Fibroblast of skin of right biceps (primary cell): ENCODE results near the gene EIF3L.

Source experiments
- DNase-seq: peaks from one replicate; pipeline ENCODE4 v3.0.0-alpha.2; 2013

EIF3L gene

DNA sequence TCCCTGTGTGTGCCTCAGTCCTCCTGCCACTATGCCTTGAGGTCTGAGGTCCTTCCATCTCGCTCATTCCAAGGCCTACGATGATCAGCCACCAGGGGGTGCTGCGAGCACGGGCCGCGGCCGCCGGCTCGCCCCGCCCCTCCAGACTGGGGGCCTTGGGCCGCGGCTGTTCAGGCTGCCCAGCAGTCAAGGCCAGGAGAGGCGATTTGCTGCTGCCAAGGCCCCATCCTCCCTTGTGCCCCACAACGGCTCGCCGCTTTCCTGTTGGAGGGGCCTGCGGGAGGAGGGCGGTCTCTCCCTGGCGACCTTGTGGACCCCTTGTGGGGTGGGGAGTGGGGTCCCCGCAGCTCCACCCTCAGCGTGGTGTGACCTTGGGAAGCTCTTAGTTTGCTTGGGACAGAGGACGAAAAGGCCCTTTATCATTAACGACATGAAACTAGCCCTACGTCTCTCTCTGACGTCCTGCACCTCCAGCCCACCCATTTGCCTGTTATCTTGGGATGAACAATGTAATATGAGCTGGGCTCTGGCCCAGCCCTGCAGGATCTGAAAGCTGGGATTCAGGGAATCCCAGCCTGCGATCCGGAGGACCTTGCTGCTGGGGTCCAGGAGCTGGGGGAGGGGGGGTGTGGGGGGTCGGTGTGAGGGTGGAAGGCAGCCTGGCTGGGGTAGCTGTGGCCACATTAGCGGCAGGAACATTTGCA lies 31.4 kb upstream of the EIF3L start:
- peak; percentile 74 for DNase-seq

- DNase-seq, result peak; percentile 59
Observed at GRCh38 chr22:37818409-37819104, 30.7 kb upstream of the EIF3L start.

GRCh38 chr22:37819105-37819433 lies 30.1 kb upstream of the EIF3L start:
- no peak for DNase-seq

GRCh38 chr22:37820350-37820749 lies 28.9 kb upstream of the EIF3L start:
- DNase-seq, result no peak

- DNase-seq, result no peak
Observed at GRCh38 chr22:37822079-37822833, 27.0 kb upstream of the EIF3L start.

- DNase-seq, result no peak
Observed at GRCh38 chr22:37823134-37823985, 25.9 kb upstream of the EIF3L start, which contains the start of gene GALR3. Gene GALR3, plus strand, starts transcription at chr22:37823382. Its CDS starts 25 bp downstream, at chr22:37823407.

GRCh38 chr22:37824674-37825641 lies 24.3 kb upstream of the EIF3L start:
- DNase-seq, result peak; percentile 36

DNA sequence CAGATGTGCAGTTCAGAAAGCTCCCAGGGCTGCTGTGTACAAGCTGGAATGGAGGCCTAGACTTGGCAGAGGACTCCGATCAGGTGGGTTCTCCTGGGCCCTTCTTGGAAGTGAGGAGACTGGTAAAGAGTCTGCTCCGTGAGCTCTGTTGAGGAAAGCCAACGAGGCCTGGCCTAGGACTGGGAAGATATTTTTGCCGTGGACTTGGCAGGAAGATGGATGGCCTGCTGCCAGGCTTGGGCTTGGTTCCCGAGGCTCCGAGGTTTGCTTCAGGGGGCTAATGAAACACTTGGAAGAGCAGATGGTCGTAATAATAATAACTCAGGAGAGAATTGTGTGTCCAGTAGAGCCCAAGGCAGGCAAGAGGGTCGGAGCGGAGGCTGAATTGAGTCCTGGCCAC lies 22.2 kb upstream of the EIF3L start:
- no peak for DNase-seq

DNA sequence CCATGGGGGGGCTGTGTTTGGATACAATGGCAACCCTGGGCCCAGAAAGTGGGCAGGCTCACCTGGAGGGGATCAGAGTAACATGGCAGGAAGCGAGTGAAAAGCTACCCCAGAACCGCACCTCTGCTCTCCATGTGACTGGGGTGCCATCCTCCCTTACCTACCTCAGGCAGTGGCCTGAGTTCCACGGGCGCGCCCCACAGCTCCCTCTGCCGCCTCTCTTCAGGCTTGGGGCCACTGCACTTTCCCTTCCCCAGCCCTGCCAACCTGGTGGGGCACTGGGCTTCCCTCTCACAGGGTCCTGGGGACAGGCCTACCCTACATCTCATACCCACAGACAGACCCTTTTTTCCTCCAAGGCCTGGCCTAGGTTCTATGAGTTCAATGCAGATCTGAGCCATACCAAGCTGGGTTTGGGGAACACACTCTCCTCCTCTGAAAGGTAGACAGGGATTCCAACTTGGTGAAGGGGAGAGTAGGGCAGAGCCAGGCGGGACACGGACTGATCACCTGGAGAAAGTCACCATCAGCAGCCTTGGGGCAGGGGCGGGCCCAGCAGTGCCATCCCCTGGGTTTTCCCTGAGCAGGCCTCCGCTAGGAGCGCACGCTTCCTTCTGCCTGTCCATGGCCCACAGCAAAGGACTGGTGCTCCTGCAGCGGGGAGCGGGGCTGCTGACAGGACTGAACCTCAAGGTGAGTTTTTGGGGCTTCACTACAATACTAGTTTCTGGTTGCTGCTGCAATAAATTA lies 19.0 kb upstream of the EIF3L start:
- DNase-seq, result no peak

- DNase-seq, result no peak
Observed at GRCh38 chr22:37831472-37831871, 17.7 kb upstream of the EIF3L start.

DNA sequence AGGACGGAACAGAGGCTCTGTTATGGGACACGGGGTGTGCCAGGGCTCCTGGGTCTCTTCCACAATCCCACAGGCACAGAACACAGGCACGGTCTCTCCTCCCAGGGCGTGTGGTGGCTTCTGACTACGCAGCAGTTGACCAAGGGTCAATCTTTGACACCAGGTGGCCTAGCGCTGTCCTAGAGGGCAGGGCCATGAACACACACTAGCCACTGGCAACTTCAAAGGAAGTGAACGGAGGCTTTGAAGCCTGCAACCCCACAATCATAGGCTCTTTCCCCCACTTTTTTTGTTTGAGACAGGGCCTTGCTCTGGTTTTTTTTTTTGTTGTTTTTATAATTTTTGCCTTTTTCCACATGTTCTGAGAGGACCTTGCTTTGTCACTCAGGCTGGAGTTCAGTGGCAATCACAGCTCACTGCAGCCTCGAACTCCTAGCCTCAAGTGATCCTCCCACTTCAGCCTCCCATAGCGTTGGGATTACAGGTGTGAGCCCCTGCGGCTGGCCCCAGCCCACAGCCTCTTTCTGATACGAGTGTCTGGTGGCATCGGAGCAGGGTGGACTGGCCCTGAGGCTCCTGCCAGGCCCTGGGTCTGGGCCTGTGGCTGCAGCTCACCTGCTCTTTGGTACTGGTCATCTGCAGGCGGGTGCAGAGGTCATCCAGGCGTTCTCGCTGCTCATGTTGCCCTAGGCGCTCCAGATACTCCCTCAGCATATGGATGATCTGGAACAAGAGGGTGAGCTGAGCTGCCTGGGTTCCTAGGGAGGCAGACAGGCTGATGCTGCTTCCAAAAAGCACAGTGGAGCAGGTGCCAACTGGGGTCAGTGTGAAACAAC lies 17.0 kb upstream of the EIF3L start:
- no peak for DNase-seq

DNA sequence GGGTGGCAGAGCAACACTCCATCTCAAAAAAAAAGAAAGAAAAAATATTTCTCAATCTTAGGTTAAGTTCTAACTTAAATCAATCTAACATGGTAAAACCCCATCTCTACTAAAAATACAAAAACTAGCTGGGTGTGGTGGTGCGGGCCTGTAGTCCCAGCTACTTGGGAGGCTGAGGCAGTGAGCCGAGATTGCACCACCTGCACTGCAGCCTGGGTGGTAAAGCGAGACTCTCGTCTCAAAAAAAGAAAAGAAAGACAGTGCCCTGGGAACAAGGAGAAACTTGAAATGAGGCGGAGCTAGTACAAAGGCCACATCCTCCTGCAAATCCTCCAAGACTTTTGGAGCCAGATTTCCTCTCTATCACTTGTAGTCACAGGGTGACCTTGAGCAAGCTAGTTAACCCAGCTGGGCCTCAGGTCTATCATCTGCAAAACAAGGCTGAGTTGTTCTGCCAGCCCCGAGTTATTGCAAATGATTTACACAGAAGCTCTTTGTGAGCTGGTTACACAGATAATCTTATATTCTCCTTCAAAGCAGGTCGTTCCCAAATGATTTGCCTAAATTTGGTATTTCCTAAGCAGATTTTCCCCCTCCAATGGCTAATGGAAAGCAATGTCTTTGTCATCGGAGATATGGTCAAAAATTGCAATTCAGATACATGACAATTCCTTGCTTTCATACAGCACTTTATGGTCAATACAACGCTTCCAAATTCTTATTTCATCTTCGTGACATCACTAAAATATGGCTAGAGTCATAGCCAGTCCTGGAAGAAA lies 7.0 kb upstream of the EIF3L start:
- DNase-seq, result no peak

DNA sequence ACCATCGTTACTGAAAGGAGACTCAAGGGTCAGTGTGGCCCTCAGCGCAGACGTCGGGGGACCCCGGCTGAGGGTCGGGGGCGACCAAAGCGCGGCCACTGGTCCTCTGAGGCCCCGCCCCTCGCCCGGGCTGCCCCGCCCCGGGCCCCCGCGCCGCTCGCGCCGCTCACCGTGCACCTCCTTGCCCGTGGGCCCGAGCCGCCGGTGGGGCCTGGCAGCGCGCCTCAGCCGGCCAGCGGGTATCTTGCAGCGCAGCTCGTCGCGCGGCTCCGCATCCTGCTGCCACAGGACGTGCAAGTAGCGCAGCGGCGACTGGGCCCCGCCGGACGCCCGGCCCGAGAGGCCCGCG lies 5.5 kb upstream of the EIF3L start:
- DNase-seq, result no peak

- no peak for DNase-seq
Observed at GRCh38 chr22:37844904-37845329, 4.3 kb upstream of the EIF3L start.

GRCh38 chr22:37846433-37846832 lies 2.8 kb upstream of the EIF3L start:
- no peak for DNase-seq

GRCh38 chr22:37848587-37849088 lies 581 bp upstream of the EIF3L start:
- DNase-seq, result peak; percentile 36

DNA sequence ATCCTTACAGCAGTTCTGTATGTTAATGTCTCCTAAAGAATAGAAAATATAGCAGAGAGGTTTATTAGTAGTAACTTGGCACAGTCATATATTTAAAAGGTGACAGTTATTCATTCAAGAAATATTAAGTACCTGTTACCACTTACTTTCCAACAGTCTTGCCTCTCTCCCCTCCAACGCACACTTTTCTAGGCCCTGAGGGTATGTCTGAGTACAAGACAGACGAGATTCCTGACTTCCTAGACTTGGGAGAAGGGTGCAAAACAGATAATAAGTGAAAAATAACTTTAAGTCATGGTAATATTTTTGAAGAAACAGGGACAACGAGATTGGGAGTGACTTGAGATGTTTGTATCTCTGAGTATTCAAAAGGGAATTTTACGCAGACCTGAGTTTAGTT lies 1.6 kb downstream of the EIF3L start:
- DNase-seq, result no peak

- no peak for DNase-seq
Observed at GRCh38 chr22:37852418-37852817, 3.2 kb downstream of the EIF3L start.

DNA sequence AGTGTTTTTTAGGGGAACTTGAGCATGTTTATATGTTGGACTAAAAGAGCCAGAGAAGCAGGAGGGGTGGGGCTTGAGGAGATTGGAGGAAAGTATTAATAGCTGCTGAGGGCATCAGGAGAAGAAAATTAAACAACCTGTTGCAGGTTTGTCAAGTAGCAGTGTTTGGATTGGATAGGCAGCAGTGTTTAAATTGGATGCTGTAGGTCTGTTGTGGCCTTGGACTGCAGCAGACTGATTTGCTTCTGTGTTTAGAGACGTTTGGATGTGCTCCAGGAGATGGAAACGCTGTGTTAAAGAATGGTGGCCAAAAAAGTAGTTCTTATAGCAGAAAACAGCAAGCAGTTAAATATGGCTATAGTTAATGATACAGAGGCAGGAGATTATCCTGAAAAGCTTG lies 5.7 kb downstream of the EIF3L start:
- DNase-seq, result no peak
